K562 (cell line): ENCODE measurements around the gene IDUA.

Source experiments
- ATF3 ChIP-seq, 2 experiments: fragments of 450-650 bp in 1 of 2; sonication (generic) in 1 of 2; formaldehyde crosslinking in 1 of 2; IDR thresholded peaks in 1 of 2; conservative IDR thresholded peaks in 1 of 2; 2 replicates each; pipeline versions ENCODE4 v1.6.1 to v1.8.1; 2016 to 2023; ENCODE audit warnings: mild to moderate bottlenecking in 2 of 2, moderate library complexity in 2 of 2, inconsistent platforms in 1 of 2, missing genetic modification reagents in 1 of 2
- ATF6 ChIP-seq: sonication (generic); formaldehyde crosslinking; IDR thresholded peaks from 2 replicates; pipeline ENCODE4 v1.4.0; 2020; ENCODE audit warnings: mild to moderate bottlenecking, missing genetic modification reagents
- CBX5 ChIP-seq: IDR thresholded peaks from 2 replicates; pipeline ENCODE4 v1.6.1; 2014; ENCODE audit warnings: low read depth, borderline replicate concordance
- CXXC5 ChIP-seq: fragments of 250-450 bp; sonication (Bioruptor Pico); IDR thresholded peaks from 2 replicates; pipeline ENCODE4 v1.8.0; 2022; ENCODE audit warnings: inconsistent platforms, mild to moderate bottlenecking, moderate library complexity
- KLF6 ChIP-seq: fragments of 250-450 bp; sonication (Bioruptor Pico); IDR thresholded peaks from 2 replicates; pipeline ENCODE4 v1.4.0; 2020; ENCODE audit warnings: mild to moderate bottlenecking, moderate library complexity, borderline replicate concordance
- MXD1 ChIP-seq: fragments of 250-450 bp; sonication (Bioruptor Pico); IDR thresholded peaks from 2 replicates; pipeline ENCODE4 v1.8.0; 2021; ENCODE audit warnings: borderline replicate concordance, mild to moderate bottlenecking, moderate library complexity; ENCODE audit not compliant: poor library complexity, severe bottlenecking
- MYC ChIP-seq, 2 experiments: fragments of 250-450 bp in 1 of 2; sonication (Bioruptor Pico) in 1 of 2; IDR thresholded peaks; 2 replicates each; pipeline versions ENCODE4 v1.5.1 to v1.6.1; 2012 to 2021; ENCODE audit warnings: low read depth in 2 of 2, borderline replicate concordance in 1 of 2, improper control_type of control experiment in 1 of 2, low read length in 1 of 2, mild to moderate bottlenecking in 1 of 2, moderate library complexity in 1 of 2
- RFX5 ChIP-seq: IDR thresholded peaks from 2 replicates; pipeline ENCODE4 v1.6.1; 2011; ENCODE audit warnings: low read depth, mild to moderate bottlenecking, improper control_type of control experiment, low read length
- SIN3A ChIP-seq, 2 experiments: fragments of 150-350 bp in 1 of 2; IDR thresholded peaks; 2 replicates each; pipeline ENCODE4 v1.6.1; 2011 to 2016; ENCODE audit warnings: borderline replicate concordance in 2 of 2, low read depth in 2 of 2, low read length in 2 of 2, mild to moderate bottlenecking in 2 of 2, moderate library complexity in 2 of 2; ENCODE audit not compliant: control insufficient read depth in 1 of 2
- SMAD1 ChIP-seq: fragments of 150-350 bp; IDR thresholded peaks from 2 replicates; pipeline ENCODE4 v1.6.1; 2014; ENCODE audit warnings: low read length, low read depth; ENCODE audit not compliant: partially characterized antibody
- SPI1 ChIP-seq: IDR thresholded peaks from 2 replicates; pipeline ENCODE4 v1.6.1; 2011; ENCODE audit warnings: low read depth, low read length, control low read depth, borderline replicate concordance
- TRIM24 ChIP-seq, 2 experiments: fragments of 450-650 bp; IDR thresholded peaks; 2 replicates each; pipeline ENCODE4 v1.6.1; 2016
- UBTF ChIP-seq, 2 experiments: IDR thresholded peaks; 2 replicates each; pipeline ENCODE4 v1.6.1; 2012; ENCODE audit warnings: improper control_type of control experiment in 2 of 2, low read depth in 2 of 2, low read length in 2 of 2, borderline replicate concordance in 1 of 2

GRCh38 chr4:1017706-1018105 lies 30.9 kb downstream of the IDUA start:
- TF ChIP-seq CBX5 (no peak), SPI1 (no peak), SMAD1 (no peak), RFX5 (no peak), TRIM24 (IDR thresholded peaks at IDR 0.05) (no peak), SIN3A (IDR thresholded peaks at IDR 0.05; ENCODE audit: borderline replicate concordance in 2 of 2, control insufficient read depth in 1 of 2, low read depth in 2 of 2, low read length in 2 of 2) (no peak), MXD1 (CRISPR knock-in tag) (no peak), CXXC5 (no peak), KLF6 (CRISPR knock-in tag) (no peak), MYC (IDR thresholded peaks at IDR 0.05; ENCODE audit: low read depth, low read length) (no peak), MYC (CRISPR knock-in tag; IDR thresholded peaks at IDR 0.05; ENCODE audit: borderline replicate concordance, low read depth) (no peak), ATF6 (CRISPR knock-in tag) (no peak), ATF3 (IDR thresholded peaks at IDR 0.05) (no peak), ATF3 (CRISPR knock-in tag; conservative IDR thresholded peaks at IDR 0.05) (no peak), UBTF (IDR thresholded peaks at IDR 0.05; ENCODE audit: borderline replicate concordance in 1 of 2, low read depth in 2 of 2, low read length in 2 of 2) (no peak)
